Activated CD4-positive, alpha-beta T cell treated with anti-CD3 and anti-CD28 coated beads, Interleukin-2, amount 50 U/mL, for 24 hours (primary cell): ENCODE data around the gene RHOH.

ENCODE experiments used
- DNase-seq, 2 donors: peaks; one replicate each; pipeline ENCODE4 v3.0.0-alpha.2; 2020; ENCODE audit warnings: low read depth in 1 of 2, low spot score in 1 of 2

The RHOH gene

GRCh38 chr4:40232610-40233009 is 35.8 kb downstream of the RHOH start:
- DNase-seq: no peak

DNA sequence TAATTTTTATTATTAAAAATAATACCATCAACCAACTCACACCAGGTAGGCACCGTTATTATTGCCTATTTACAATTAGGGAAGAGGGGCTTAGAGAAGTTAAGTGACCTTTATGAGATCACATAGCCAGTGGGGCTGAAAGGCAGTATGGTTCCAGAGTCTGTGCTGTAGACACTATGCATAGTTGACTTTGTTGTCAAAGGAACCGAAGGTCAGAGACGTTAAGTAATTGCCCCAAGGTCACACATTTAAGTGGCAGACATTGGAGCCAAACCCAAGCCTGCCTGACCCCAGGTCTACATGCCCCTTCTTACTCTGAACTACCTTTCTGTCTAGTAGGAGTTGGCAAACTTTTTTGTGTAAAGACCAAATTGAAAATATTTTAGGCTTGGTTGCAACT is 36.4 kb downstream of the RHOH start:
- no peak for DNase-seq

- no peak for DNase-seq
Observed at GRCh38 chr4:40234519-40235039, 37.7 kb downstream of the RHOH start.

DNA sequence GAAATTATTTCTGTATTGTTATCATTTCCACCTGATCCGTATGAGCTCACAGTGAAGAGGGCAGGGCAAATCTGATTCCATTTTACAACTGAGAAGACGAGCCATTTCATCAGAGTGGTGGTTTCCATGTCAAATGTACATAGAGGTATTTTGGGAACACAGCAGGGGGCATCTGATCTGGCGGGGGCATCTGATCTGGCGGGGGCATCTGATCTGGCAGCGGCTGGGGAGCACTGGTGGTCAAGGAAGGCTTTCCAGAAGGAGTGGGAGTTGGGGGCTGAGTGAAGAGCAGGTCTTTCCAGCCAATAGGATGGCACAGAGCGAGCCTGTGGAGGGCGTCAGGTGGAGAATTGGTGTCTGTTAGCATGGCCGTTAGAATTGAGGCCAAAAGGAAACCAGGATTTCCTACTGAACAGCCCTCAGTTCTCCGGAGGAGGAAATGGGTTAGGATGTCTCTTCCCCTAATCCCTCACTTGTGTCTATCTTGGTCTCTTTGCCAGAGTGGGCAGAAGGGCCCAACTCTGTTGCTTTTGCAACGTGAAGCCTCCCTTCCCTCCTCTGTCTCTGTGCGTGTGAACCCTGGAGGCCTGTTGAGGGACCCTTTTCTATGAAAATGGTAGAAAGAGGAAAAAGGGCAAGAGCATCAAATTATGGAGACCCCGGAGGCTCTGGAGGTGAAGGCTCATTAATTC is 41.3 kb downstream of the RHOH start:
- DNase-seq: no peak

GRCh38 chr4:40238700-40239548 is 42.1 kb downstream of the RHOH start:
- DNase-seq: peak in 1 of 2 donors; percentile 70

GRCh38 chr4:40240040-40240653 is 43.3 kb downstream of the RHOH start:
- DNase-seq: no peak

- no peak for DNase-seq
Observed at GRCh38 chr4:40241026-40241425, 44.2 kb downstream of the RHOH start.

GRCh38 chr4:40241941-40242340 is 45.1 kb downstream of the RHOH start:
- DNase-seq: no peak

DNA sequence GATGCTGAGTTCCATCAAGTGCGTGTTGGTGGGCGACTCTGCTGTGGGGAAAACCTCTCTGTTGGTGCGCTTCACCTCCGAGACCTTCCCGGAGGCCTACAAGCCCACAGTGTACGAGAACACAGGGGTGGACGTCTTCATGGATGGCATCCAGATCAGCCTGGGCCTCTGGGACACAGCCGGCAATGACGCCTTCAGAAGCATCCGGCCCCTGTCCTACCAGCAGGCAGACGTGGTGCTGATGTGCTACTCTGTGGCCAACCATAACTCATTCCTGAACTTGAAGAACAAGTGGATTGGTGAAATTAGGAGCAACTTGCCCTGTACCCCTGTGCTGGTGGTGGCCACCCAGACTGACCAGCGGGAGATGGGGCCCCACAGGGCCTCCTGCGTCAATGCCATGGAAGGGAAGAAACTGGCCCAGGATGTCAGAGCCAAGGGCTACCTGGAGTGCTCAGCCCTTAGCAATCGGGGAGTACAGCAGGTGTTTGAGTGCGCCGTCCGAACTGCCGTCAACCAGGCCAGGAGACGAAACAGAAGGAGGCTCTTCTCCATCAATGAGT is 46.6 kb downstream of the RHOH start:
- no peak for DNase-seq

- no peak for DNase-seq
Observed at GRCh38 chr4:40244606-40245005, 47.8 kb downstream of the RHOH start.

DNA sequence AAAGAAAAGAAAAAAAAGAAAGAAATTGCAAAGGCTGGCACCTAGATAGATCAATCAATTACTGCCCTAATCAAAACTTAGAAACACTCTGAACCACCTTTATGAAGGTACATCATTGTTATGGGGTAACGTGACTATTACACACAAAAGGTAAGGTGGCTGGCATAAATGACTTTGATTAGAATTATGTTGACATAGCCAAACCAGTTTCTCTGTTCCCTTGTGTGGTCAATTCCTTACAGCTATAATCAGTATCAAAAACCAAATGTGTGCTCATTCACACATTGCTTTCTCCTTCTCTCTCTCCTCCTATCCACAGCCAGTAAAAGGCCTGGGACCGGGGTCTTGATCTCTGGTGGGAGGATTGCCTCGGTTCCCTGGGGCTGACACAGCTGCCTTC is 48.7 kb downstream of the RHOH start:
- no peak for DNase-seq

- DNase-seq: no peak
Observed at GRCh38 chr4:40246011-40246900, 49.4 kb downstream of the RHOH start.

DNA sequence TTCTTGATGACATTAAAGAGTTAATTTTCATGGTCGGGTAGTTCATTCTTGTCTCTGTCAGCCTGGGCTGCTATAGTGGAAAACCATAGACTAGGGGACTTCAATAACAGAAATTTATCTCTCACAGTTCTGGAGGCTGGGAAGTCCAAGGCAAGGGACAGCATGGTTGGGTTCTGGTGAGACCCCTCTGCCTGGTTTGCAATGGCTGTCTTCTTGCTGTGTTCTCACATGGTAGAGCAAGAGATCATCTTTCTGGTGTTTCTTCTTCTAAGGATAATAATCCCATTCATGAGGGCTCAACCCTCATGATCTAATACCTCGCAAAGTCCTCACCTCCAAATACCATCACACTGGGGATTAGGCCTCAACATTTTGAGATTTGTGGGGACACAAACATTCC is 50.1 kb downstream of the RHOH start:
- DNase-seq: no peak

GRCh38 chr4:40247350-40247749 is 50.5 kb downstream of the RHOH start:
- no peak for DNase-seq

GRCh38 chr4:40251366-40251765 is 54.5 kb downstream of the RHOH start:
- DNase-seq: no peak

- no peak for DNase-seq
Observed at GRCh38 chr4:40253906-40254305, 57.1 kb downstream of the RHOH start.

DNA sequence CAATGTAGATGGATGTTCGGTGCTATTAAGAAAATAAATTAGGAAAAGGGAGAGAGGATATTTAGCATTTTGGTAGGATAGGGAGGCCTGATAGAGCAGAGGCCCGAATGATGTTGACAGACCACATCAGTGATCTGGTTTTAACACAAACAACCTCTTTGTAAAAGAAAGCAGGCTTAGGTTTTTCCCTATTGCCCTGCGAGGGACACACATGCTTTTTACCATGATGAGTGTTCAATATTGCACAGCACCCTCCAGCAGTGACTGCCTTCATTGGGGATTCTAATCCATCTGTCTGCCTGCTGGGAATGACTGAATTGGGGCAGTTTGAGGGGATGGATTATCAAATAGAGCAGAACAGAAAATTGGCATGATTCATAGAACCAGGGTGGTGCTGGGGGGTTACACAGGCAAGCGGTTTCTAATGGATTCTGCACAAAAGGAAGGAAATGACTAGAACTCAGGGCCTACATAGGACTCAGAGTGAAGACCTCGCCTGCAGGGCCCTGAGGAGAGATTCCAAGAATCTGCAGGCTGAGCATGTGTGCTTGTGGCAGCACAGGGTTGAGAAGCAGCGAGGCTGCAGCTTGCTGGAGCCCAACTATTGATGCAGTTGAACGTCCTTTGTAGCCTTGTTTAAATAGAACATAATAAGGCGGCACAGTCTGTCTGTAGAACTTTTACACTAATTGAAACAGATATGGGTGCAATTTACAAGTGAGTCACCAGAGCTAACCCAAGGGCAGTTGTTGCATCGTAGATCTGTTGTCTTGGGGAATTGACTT is 58.0 kb downstream of the RHOH start:
- no peak for DNase-seq

GRCh38 chr4:40255393-40256281 is 58.8 kb downstream of the RHOH start:
- no peak for DNase-seq

DNA sequence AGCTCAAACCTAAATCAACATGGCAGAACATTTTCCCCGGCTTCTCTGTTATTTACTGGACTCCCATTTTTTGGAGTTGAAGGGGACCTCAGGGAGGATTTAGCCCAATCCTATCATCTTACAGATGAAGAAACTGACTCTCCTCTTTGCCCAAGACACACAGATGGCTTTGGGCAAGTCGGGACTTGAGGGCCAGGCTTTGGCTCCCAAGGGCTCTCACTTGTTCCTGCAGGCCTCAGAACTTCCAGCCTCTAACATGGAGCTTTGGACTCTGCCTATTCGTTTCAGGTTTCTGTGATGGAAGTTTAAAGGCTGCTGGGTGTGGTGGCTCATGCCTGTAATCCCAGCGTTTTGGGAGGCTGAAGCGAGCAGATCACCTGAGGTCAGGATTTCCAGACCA is 59.5 kb downstream of the RHOH start:
- DNase-seq: no peak
